ENCODE data around the gene DNAJA2. TPM values are rescaled to one million over a fixed set of nuclear protein-coding genes. Genes with fewer than 3 reads are reported as not detected.

Gene DNAJA2
- total and polyA plus RNA-seq, 2 experiments from 2014 or later = 73.3 to 89.4 TPM

DNA sequence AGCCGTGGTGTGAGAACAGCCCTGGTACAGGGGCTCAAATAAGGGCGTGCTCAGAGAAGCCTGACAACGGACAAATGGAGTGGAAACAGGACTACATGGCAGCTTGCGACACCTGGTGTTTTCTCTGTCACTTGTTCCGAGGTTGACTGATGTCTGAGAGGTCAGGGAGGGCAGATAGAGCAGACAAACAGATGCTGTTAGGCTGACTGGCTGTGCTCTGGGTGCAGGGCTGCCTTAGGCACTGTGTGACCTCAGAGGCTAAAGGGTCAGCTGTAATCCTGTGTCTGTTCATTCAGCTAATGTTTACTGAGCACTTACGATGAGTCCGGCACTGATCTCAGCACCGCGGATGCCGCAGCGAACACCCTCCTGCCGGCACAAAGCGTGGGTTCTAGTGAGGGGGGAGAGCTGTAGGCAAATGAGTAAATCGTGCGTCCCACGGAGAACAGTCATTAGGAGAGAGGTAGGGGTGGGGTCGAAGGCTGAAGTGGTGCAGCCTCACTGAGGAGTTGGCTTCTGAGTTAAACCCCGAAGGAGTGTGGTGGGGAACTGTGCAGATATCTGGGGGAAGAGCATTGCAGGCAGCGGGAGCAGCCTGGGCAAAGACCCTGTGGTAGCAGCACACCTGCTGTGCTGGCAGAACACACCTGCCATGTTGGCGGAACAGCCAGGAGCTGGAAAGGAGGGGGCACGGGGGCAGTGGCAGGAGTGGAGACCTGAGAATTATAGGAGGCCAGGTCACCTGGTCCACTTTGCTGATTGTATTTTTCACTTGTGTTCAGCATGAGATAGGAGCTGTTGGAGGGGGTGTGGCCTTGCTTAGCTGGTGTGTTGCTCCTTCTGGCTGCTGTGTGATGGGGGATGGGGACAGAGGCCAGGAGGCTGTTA is 54.3 kb downstream of the DNAJA2 start:
- Histone ChIP-seq H3K9ac (no peak overlapping the region), H3K27me3 (replicated peaks; ENCODE audit: insufficient read depth) (no peaks in the 10 kb centered on the region), H3K27ac (no peak overlapping the region), H3K36me3 (ENCODE audit: low read depth) (peaks cover 30% of the 10 kb centered on the region; the same call in 1 of the 2 replicates), H2AFZ (no peak overlapping the region), H3K9me2 (ENCODE audit: insufficient read depth) (no peaks in the 10 kb centered on the region), H3K4me3 (no peak overlapping the region), H3F3A (ENCODE audit: insufficient read depth) (no peaks in the 10 kb centered on the region), H3K4me2 (ENCODE audit: unreplicated experiment) (no peak overlapping the region), H3K79me2 (ENCODE audit: insufficient read depth) (no peaks in the 10 kb centered on the region), H3K9me3 (ENCODE audit: low read depth) (no peaks in the 10 kb centered on the region), H3K4me1 (ENCODE audit: insufficient read depth) (no peaks in the 10 kb centered on the region), H4K20me1 (ENCODE audit: insufficient read depth) (no peaks in the 10 kb centered on the region)
- WGBS, 2 experiments (ENCODE audit: low coverage in 1 of 2, low lambda C conversion rate in 2 of 2, missing lambda C conversion rate in 2 of 2) = 70 to 73% methylated on average over 21 of the region's 21 CpGs
- DNase-seq = no peak
- in situ Hi-C loops (cut with MboI) = loop anchor here (10.0 kb wide), 1 partner anchor 244 kb away; no protein-coding TSS in a partner anchor
- TF ChIP-seq EZH2 (IDR thresholded peaks at IDR 0.05; ENCODE audit: insufficient read depth, poor library complexity, severe bottlenecking) (no peak), EZH2phosphoT487 (IDR thresholded peaks at IDR 0.05; ENCODE audit: insufficient read depth, low read depth) (no peak)

DNA sequence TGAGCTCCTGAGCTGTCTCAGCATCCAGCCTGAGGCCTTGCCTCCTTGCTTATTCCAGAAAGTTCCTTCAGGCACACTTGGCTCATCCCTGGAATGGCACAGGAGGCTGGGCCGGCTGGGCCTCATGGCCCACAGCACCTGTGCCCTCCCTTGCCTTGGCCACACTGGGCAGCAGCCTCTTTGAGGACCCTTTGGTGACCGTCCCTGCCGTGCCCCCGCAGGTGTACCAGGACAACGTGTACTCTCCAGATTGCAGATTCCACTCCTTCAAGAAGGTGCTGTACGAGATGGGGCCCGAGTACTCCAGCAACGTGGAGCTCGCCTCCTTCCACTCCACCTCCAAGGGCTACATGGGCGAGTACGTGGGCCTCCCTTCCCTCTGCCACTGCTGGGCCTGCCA is 55.1 kb downstream of the DNAJA2 start:
- DNase-seq = no peak
- Histone ChIP-seq H3K9me3 (ENCODE audit: low read depth) (no peaks in the 10 kb centered on the region), H3K4me3 (no peak overlapping the region), H3K79me2 (ENCODE audit: insufficient read depth) (no peaks in the 10 kb centered on the region), H2AFZ (no peak overlapping the region), H4K20me1 (ENCODE audit: insufficient read depth) (no peaks in the 10 kb centered on the region), H3K27me3 (replicated peaks; ENCODE audit: insufficient read depth) (no peaks in the 10 kb centered on the region), H3K9ac (no peak overlapping the region), H3K27ac (no peak overlapping the region), H3K36me3 (ENCODE audit: low read depth) (peaks cover 27% of the 10 kb centered on the region; the same call in 1 of the 2 replicates), H3K9me2 (ENCODE audit: insufficient read depth) (no peaks in the 10 kb centered on the region), H3K4me1 (ENCODE audit: insufficient read depth) (no peaks in the 10 kb centered on the region), H3K4me2 (ENCODE audit: unreplicated experiment) (no peak overlapping the region), H3F3A (ENCODE audit: insufficient read depth) (no peaks in the 10 kb centered on the region)
- in situ Hi-C loops (cut with MboI) = loop anchor here (10.0 kb wide), 1 partner anchor 244 kb away; no protein-coding TSS in a partner anchor
- TF ChIP-seq EZH2 (IDR thresholded peaks at IDR 0.05; ENCODE audit: insufficient read depth, poor library complexity, severe bottlenecking) = no peak
- no peak for TF ChIP-seq EZH2phosphoT487 (IDR thresholded peaks at IDR 0.05; ENCODE audit: insufficient read depth, low read depth)
- 82 to 89% methylated on average over 11 of the region's 11 CpGs for WGBS, 2 experiments (ENCODE audit: low coverage in 1 of 2, low lambda C conversion rate in 2 of 2, missing lambda C conversion rate in 2 of 2)

GRCh38 chr16:46916980-46917379 is 56.5 kb downstream of the DNAJA2 start:
- Histone ChIP-seq H3K4me2 (ENCODE audit: unreplicated experiment) (no peak overlapping the region), H3K79me2 (ENCODE audit: insufficient read depth) (no peaks in the 10 kb centered on the region)

DNA sequence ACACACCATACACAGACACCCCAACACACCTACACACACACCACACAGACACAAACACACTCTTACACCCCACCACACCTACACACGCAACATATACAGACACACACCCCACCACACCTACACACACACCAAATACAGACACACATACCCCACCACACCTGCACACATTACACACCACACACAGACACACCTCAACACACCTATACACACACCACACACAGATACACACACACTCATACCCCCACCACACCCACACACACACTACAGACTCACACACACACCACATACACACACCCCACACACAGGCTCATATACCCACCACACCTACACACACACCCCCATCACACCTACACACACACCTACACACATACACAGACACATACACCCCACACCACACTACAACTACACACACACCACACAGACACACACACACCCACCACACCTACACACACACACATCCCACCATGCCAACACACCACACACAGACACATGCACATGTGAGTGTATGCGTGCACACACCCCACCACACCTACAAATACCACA is 57.9 kb downstream of the DNAJA2 start:
- TF ChIP-seq EZH2phosphoT487 (IDR thresholded peaks at IDR 0.05; ENCODE audit: insufficient read depth, low read depth) (no peak), EZH2 (IDR thresholded peaks at IDR 0.05; ENCODE audit: insufficient read depth, poor library complexity, severe bottlenecking) (no peak)
- Histone ChIP-seq H3K27ac (no peak overlapping the region), H3K4me2 (ENCODE audit: unreplicated experiment) (no peak overlapping the region), H3K4me1 (ENCODE audit: insufficient read depth) (no peaks in the 10 kb centered on the region), H3K79me2 (ENCODE audit: insufficient read depth) (no peaks in the 10 kb centered on the region), H3K27me3 (replicated peaks; ENCODE audit: insufficient read depth) (no peaks in the 10 kb centered on the region), H3K9ac (no peak overlapping the region), H3K4me3 (no peak overlapping the region), H3K36me3 (ENCODE audit: low read depth) (peaks cover 29% of the 10 kb centered on the region), H3K9me3 (ENCODE audit: low read depth) (no peaks in the 10 kb centered on the region), H3K9me2 (ENCODE audit: insufficient read depth) (no peaks in the 10 kb centered on the region), H3F3A (ENCODE audit: insufficient read depth) (no peaks in the 10 kb centered on the region), H4K20me1 (ENCODE audit: insufficient read depth) (no peaks in the 10 kb centered on the region), H2AFZ (no peak overlapping the region)
- in situ Hi-C loops (cut with MboI) = loop anchor here (10.0 kb wide), 1 partner anchor 241 kb away; no protein-coding TSS in a partner anchor
- DNase-seq = no peak
- 99 to 100% methylated on average over 1 to 2 of the region's 2 CpGs for WGBS, 2 experiments (ENCODE audit: low coverage in 1 of 2, low lambda C conversion rate in 2 of 2, missing lambda C conversion rate in 2 of 2)

More at GRCh38 chr16:46916980-46917379, 56.5 kb downstream of the DNAJA2 start:
- peaks cover 19% of the 10 kb centered on the region; the same call in 1 of the 2 replicates for H3K36me3 ChIP-seq (ENCODE audit: low read depth)
- H3K27ac ChIP-seq = no peak overlapping the region
- no peak overlapping the region for H3K9ac ChIP-seq
- H3K9me2 ChIP-seq (ENCODE audit: insufficient read depth) = no peaks in the 10 kb centered on the region
- peak; percentile 31 for DNase-seq
- H3K4me3 ChIP-seq = no peak overlapping the region
- WGBS, 2 experiments (ENCODE audit: low coverage in 1 of 2, low lambda C conversion rate in 2 of 2, missing lambda C conversion rate in 2 of 2) = 93 to 98% methylated on average over 3 of the region's 3 CpGs
- TF ChIP-seq EZH2 (IDR thresholded peaks at IDR 0.05; ENCODE audit: insufficient read depth, poor library complexity, severe bottlenecking) = no peak
- no peaks in the 10 kb centered on the region for H3K27me3 ChIP-seq (replicated peaks; ENCODE audit: insufficient read depth)
- no peaks in the 10 kb centered on the region for H4K20me1 ChIP-seq (ENCODE audit: insufficient read depth)
- H2AFZ ChIP-seq = no peak overlapping the region
- in situ Hi-C loops (cut with MboI) = loop anchor here (10.0 kb wide), 1 partner anchor 242 kb away; no protein-coding TSS in a partner anchor
- no peaks in the 10 kb centered on the region for H3F3A ChIP-seq (ENCODE audit: insufficient read depth)
- no peaks in the 10 kb centered on the region for H3K4me1 ChIP-seq (ENCODE audit: insufficient read depth)
- no peaks in the 10 kb centered on the region for H3K9me3 ChIP-seq (ENCODE audit: low read depth)
